Activated T-helper 17 cell treated with anti-CD3 and anti-CD28 coated beads, Interleukin-2, amount 50 U/mL, for 72 hours (primary cell): ENCODE measurements around the gene NFE2L2. TPM values are rescaled to one million over a fixed set of nuclear protein-coding genes. Genes with fewer than 3 reads are reported as not detected.

ENCODE experiments used
- ATAC-seq: fragments of 150-1000 bp; cut with Tn5 transposase; replicated peaks from 2 replicates; pipeline ENCODE4 v1.10.0; 2021; ENCODE audit warnings: mild to moderate bottlenecking, moderate library complexity
- H3K27ac Mint-ChIP-seq: one replicate; pipeline ENCODE4 v1.8.0; 2022; ENCODE audit warnings: mixed read lengths
- H3K27me3 Mint-ChIP-seq: one replicate; pipeline ENCODE4 v1.8.0; 2022; ENCODE audit warnings: mixed read lengths
- H3K36me3 Mint-ChIP-seq: one replicate; pipeline ENCODE4 v1.8.0; 2022; ENCODE audit warnings: low read depth, mild to moderate bottlenecking, mixed read lengths
- H3K4me1 Mint-ChIP-seq: one replicate; pipeline ENCODE4 v1.8.0; 2022; ENCODE audit warnings: mixed read lengths
- H3K4me3 Mint-ChIP-seq: one replicate; pipeline ENCODE4 v1.8.0; 2022; ENCODE audit warnings: mild to moderate bottlenecking, mixed read lengths
- H3K9me3 Mint-ChIP-seq: one replicate; pipeline ENCODE4 v1.8.0; 2022; ENCODE audit warnings: mixed read lengths
- total RNA-seq, 2 donors: library from RNA; stranded (reverse); gene quantifications; one replicate each; pipeline ENCODE4 v1.2.3, GENCODE V29; 2022

Gene NFE2L2
- total RNA-seq, 2 donors from 2014 or later, result 39.3 to 49.4 TPM

DNA sequence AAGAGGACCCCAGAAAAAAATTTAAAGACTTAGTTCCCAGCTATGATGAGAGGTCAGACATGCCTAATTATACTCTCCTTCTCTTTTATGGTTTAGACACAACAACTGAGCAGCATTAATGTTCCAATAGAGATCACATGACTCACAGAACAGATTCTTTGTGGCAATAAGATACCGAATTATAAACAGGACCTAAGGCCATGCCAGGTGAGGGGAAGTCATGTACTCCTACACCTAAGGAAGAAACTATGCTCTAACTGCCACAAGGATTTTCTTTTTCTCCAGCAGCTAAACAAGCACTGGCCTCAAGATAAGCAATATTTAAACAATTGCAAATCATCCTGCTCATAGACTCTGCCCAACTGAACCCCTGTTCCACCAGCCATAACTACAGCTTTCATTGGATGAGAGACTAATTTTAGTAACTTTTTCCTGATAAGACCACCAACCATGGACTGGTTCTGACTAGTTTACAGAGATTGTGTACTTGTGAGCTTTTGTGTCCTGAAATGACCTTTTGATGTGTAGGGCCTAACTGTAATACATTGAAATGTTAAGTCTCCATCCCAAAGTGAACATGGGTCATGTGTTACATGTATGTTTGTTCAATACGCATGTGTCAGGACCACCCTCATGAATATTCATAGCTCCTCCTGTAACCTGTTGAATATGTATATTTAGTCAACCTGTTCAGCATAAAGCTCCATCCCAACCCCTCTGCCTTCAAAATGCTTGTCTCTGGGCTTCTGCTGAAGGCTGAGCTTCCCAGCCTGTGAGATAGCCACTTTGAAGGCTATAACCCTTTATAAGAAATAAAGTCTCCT lies 21.6 kb upstream of the NFE2L2 start:
- H3K27me3 Mint-ChIP-seq, result no peaks in the 10 kb centered on the region
- H3K36me3 Mint-ChIP-seq, result no peaks in the 10 kb centered on the region
- H3K4me3 Mint-ChIP-seq, result no peak overlapping the region
- H3K27ac Mint-ChIP-seq, result no peak overlapping the region
- peaks cover 7% of the 10 kb centered on the region for H3K4me1 Mint-ChIP-seq
- ATAC-seq, result no peak
- H3K9me3 Mint-ChIP-seq, result no peaks in the 10 kb centered on the region

DNA sequence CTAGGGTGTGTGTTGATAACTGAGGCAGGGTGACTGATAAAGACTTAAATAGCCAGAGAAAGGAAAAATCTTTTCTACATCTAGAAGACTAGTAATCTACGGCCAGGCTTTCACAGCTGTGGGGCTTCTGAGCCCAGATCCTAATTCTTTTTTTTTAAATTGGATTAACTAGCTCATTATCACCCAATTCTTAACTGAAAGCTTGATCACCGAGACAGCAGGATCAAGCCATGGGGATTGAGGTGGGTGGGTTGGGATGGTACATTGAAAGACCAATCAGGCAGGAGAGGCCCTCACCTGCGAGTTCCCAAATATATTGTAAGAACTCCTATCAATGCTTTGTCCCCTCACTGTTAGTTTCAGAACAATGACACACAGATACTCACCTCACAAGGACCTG lies 20.0 kb upstream of the NFE2L2 start:
- no peaks in the 10 kb centered on the region for H3K27me3 Mint-ChIP-seq
- no peaks in the 10 kb centered on the region for H3K9me3 Mint-ChIP-seq
- H3K4me1 Mint-ChIP-seq, result no peaks in the 10 kb centered on the region
- H3K4me3 Mint-ChIP-seq, result no peak overlapping the region
- no peaks in the 10 kb centered on the region for H3K36me3 Mint-ChIP-seq
- H3K27ac Mint-ChIP-seq, result no peak overlapping the region
- no peak for ATAC-seq

DNA sequence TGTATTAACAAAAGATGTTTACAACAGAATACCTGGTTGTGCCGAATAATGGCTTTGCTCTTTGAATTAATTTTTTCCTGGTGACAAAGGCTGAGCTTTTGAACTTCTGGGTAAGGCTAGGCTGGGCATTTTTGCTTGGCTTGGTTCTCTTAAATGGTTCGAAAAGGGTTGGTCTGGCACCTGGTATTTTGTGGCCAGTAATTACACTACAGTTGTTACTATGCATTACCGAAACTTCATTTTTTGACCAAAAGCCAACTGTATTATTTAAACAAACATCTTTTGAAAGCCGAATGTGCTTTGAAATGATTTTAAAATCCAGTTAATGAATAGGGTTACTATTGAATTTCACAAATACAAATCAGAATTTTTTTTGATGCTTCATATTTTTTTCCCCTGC lies 19.4 kb upstream of the NFE2L2 start:
- H3K4me1 Mint-ChIP-seq, result no peaks in the 10 kb centered on the region
- H3K27ac Mint-ChIP-seq, result no peak overlapping the region
- H3K4me3 Mint-ChIP-seq, result no peak overlapping the region
- H3K27me3 Mint-ChIP-seq, result no peaks in the 10 kb centered on the region
- no peaks in the 10 kb centered on the region for H3K9me3 Mint-ChIP-seq
- no peak for ATAC-seq
- no peaks in the 10 kb centered on the region for H3K36me3 Mint-ChIP-seq

DNA sequence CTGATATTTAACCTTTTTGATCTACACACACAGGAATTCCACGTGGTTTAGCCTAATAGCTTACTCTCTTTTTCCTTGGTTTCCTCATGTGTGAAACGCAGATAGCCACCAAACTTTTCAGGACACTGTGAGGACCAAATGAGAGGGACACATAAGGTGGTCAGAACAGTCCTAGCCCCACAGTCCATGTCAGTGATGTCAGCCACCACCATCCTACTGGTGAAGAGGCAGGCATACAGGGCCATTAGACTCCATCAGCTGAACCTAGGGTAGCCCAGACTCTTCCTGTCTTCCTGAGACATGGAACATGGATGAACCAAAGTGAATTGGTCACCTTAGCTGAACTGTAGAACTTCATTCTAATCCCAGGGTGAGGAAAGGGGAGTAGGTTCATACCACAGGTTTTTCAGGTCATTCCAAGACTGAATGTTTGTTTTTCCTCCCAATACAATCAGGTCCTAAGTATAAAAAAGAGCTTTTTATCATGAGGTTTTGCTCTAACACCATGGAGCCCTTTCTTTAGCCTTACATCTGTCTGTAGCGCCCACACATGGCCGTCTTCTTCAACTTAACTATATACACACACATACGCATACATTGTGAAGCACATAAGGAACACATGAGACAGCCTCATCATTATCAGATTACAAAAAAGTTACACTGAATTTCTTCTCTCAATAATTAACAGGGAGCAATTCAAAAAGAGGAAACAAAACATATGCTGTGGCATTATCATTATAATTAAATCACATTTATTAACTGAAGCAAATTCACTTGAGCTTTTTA lies 18.5 kb upstream of the NFE2L2 start:
- no peak for ATAC-seq
- Mint-ChIP-seq H3K27me3 (no peaks in the 10 kb centered on the region), H3K4me1 (no peaks in the 10 kb centered on the region), H3K4me3 (no peak overlapping the region), H3K27ac (peak overlapping the region; percentile 11), H3K9me3 (no peaks in the 10 kb centered on the region), H3K36me3 (no peaks in the 10 kb centered on the region)

DNA sequence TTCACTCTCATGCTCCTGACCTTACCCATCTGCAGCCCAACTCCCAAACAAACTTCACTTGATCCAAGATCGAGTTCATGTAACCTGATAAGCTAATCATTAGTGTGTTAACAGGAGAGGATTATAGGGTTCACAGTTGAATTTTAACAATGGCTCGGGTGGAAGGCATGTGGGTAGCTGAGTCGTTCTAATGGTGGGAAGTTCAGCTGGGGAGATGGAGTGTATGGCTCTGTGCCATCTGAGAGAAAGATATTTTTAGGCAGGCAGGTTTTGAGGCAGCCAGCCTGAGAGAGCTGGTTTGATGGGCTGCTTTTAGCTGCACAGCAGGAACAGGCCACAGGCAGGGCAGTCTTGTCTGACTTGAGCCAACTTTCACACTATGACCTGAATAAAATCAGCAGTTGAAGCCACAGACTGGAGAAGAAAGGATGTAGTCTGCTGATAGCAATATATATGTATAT lies 17.7 kb upstream of the NFE2L2 start:
- H3K27ac Mint-ChIP-seq, result no peak overlapping the region
- H3K4me1 Mint-ChIP-seq, result no peaks in the 10 kb centered on the region
- H3K36me3 Mint-ChIP-seq, result no peaks in the 10 kb centered on the region
- no peak for ATAC-seq
- no peaks in the 10 kb centered on the region for H3K9me3 Mint-ChIP-seq
- H3K27me3 Mint-ChIP-seq, result no peaks in the 10 kb centered on the region
- H3K4me3 Mint-ChIP-seq, result no peak overlapping the region

DNA sequence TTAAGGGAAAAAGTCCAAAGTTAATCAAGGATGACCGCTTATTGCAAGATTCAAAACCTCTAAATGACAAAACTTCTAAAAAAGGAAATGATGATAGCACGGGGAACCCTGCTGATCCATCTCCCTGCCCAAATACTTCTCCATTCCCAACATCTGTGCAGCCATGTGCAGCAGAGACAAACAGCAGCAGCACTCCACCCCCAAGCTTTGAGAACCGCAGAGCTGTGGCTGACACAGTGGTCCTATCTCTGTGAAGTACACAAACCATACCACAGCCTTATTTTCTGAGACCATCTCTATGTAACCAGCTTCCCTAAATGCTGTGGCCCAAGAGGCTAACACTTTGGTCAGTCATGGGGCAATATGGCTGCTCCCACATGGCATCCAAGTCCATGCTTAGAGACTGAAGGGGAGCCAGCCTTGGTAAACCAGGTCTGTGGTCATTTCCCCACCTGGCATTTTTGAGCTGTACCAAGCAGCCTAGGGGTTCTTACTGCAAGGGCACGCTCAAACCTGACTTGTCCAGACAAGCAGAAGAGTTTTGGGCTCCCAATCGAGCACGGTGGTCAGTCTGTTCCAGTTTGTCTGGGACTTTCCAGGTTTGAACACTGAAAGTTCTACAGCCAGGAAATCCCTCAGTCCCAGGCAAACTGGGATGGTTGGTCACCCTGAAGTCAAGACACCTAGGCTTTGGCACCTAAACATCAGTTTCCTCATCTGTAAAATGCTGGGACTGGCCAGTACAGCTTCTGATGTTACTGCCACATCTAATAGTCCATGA lies 17.1 kb upstream of the NFE2L2 start:
- Mint-ChIP-seq H3K27ac (no peak overlapping the region), H3K27me3 (no peaks in the 10 kb centered on the region), H3K4me1 (no peaks in the 10 kb centered on the region), H3K4me3 (no peak overlapping the region), H3K36me3 (no peaks in the 10 kb centered on the region), H3K9me3 (no peaks in the 10 kb centered on the region)
- ATAC-seq, result no peak

DNA sequence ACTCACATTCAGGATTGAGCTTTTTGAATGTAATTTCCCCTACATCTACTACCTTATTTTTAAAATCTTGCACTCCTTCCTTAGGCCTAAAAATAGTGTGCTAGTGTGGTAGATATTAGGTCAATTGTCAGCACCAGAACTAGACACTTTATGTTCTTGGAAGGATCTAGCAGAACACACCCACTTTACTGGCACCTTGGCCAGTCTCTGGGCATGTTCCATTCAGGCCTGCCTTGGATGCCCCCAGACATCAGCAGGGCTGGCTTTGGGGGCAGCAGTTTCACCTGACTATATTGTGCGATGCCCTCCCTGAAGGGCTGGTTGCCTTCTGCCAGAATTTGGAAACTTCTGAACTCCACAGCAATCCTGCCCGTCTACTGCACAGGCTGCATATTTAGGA lies 15.3 kb upstream of the NFE2L2 start:
- no peak overlapping the region for H3K4me3 Mint-ChIP-seq
- H3K9me3 Mint-ChIP-seq, result no peaks in the 10 kb centered on the region
- no peaks in the 10 kb centered on the region for H3K4me1 Mint-ChIP-seq
- H3K27me3 Mint-ChIP-seq, result no peaks in the 10 kb centered on the region
- H3K27ac Mint-ChIP-seq, result no peak overlapping the region
- H3K36me3 Mint-ChIP-seq, result no peaks in the 10 kb centered on the region
- ATAC-seq, result no peak

DNA sequence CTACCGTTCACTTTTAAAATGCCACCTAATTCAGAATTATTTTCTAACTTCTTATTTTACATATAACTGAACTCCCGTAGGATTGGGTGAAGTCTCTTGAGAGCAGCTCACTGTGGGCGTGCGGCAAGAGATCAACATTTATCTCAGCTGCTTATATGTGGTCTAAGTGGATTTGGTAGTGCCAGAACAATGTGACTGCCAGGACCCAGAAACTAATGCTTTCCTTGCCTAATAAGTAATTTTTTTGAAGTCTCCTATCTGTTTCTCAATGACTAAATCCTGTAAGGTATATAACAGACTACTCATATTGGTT lies 11.2 kb upstream of the NFE2L2 start:
- no peak overlapping the region for H3K27ac Mint-ChIP-seq
- H3K36me3 Mint-ChIP-seq, result no peaks in the 10 kb centered on the region
- H3K27me3 Mint-ChIP-seq, result no peaks in the 10 kb centered on the region
- no peak overlapping the region for H3K4me3 Mint-ChIP-seq
- H3K9me3 Mint-ChIP-seq, result no peaks in the 10 kb centered on the region
- H3K4me1 Mint-ChIP-seq, result no peaks in the 10 kb centered on the region
- ATAC-seq, result no peak

DNA sequence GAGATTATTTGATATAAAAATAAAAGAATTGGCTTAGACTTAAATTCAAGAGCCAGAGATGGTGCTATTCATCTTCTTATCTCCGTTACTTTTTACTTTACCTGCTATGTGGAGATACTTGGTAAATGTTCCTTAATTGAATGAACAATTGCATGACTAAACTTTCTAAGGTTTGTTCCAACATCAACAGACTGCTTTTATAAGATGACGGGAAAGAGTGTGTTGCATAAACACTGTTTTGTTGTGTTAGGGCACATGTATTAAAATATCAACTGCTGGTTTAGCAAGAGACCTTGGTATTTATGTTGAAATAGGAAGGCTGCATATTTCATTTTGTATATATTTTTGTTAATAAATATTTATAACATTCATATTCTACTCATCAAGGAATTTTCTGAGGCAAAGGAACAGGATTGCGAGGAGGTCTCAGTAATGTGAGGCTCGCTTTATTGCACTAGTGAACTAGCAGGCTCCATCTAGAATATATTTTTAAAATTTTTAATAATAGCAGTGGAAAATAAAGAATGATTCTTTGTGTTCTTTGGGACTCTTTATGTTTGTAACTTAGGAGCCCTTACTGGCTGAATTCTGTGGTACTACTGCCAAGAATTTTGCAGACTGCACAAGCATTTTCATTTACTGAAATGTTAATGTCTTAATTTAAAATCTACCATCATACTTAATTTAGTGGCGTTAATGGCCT lies 10.7 kb upstream of the NFE2L2 start:
- Mint-ChIP-seq H3K36me3 (no peaks in the 10 kb centered on the region), H3K9me3 (no peaks in the 10 kb centered on the region), H3K27me3 (no peaks in the 10 kb centered on the region), H3K4me3 (no peak overlapping the region), H3K4me1 (no peaks in the 10 kb centered on the region), H3K27ac (no peak overlapping the region)
- ATAC-seq, result no peak

DNA sequence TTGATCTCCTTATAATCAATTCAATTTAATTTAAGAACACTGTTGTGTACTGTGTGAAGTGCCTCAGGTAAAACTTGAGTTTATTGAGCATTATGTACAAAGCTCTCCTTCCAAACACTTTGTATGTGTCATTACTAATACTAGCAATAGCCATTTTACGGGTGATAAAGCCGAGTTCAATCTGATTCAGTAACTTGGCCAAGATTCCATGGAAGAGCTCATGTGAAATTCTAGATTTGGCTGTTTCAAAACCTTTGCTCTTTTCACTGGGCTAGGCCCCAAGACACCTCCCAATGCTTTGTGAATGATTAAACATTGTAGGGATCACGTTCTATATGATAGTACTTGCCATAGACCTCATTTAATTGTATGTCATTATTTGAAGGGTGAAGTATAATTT lies 8.9 kb upstream of the NFE2L2 start:
- H3K4me3 Mint-ChIP-seq, result no peak overlapping the region
- no peaks in the 10 kb centered on the region for H3K4me1 Mint-ChIP-seq
- H3K36me3 Mint-ChIP-seq, result no peaks in the 10 kb centered on the region
- no peaks in the 10 kb centered on the region for H3K9me3 Mint-ChIP-seq
- no peak for ATAC-seq
- no peaks in the 10 kb centered on the region for H3K27me3 Mint-ChIP-seq
- H3K27ac Mint-ChIP-seq, result no peak overlapping the region

DNA sequence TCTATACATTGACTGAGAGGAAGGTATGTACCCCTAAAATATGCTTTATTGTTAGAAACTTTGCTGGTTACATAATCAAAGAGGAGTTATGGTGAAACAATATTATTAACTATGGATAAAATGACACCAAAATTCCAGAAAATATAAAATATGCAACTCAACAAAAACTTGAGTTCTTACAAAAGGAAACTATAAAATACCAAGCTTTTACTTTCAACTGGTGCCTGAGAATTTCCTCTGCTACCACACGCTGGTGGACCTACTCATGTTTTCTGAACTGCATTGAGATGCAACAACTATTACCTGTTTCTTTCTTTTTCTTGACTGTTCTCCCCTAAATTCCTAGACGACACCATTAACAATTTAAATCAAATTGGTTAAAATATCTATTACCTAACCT lies 8.2 kb upstream of the NFE2L2 start:
- no peak for ATAC-seq
- Mint-ChIP-seq H3K27me3 (no peaks in the 10 kb centered on the region), H3K4me3 (no peak overlapping the region), H3K9me3 (no peaks in the 10 kb centered on the region), H3K4me1 (no peaks in the 10 kb centered on the region), H3K36me3 (no peaks in the 10 kb centered on the region), H3K27ac (no peak overlapping the region)

DNA sequence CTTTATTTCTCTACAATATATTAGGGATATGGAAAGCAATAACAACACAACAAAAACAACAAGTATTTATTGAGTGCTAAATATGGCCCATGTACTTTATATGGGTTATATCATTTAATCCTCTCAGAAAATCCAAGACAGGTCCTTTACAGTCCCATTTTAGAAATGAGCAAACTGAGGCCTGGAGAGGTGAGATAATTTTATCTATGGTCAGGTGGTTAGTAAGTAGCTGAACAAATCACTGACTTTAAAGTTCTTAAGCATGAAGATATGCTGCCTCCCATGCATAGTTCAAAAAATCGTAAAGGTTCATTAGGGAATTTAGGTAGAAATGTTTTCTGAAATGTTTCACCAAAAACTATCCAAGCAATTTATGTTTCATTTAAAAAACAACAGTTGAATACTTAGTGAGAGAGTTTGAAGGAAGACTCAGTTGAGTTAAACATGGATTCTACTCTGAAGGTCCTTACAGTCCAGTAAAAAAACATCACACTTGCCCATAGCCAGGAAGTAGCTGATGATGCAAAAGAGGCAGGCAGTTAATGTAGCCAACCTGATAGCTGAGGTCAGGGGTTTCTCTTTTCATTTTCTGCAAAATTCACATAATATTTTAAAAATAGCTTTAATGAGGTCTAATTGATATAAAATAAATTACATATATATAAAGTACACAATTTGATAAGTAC lies 7.6 kb upstream of the NFE2L2 start:
- ATAC-seq, result no peak
- Mint-ChIP-seq H3K9me3 (no peaks in the 10 kb centered on the region), H3K27me3 (no peaks in the 10 kb centered on the region), H3K27ac (no peak overlapping the region), H3K4me3 (no peak overlapping the region), H3K4me1 (no peaks in the 10 kb centered on the region), H3K36me3 (no peaks in the 10 kb centered on the region)

DNA sequence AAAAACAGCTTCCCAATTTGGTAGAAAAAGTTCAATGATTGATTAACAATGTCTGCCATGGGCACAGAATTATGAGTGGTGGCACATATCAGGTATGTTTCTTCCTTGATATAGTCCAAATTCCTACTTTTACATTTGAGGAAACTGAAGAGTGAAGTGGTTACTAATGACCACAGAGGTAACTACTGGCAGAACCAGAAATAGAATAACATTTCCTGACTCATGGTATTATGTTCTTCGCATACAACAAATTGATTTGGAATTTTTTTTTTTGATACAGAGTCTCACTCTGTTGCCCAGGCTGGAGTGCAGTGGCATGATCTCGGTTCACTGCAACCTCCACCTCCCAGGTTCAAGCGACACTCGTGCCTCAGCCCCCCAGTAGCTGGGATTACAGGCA lies 6.0 kb upstream of the NFE2L2 start:
- Mint-ChIP-seq H3K27me3 (no peaks in the 10 kb centered on the region), H3K4me1 (peaks cover 13% of the 10 kb centered on the region), H3K27ac (no peak overlapping the region), H3K9me3 (no peaks in the 10 kb centered on the region), H3K36me3 (peaks cover 4% of the 10 kb centered on the region), H3K4me3 (no peak overlapping the region)
- ATAC-seq, result no peak

DNA sequence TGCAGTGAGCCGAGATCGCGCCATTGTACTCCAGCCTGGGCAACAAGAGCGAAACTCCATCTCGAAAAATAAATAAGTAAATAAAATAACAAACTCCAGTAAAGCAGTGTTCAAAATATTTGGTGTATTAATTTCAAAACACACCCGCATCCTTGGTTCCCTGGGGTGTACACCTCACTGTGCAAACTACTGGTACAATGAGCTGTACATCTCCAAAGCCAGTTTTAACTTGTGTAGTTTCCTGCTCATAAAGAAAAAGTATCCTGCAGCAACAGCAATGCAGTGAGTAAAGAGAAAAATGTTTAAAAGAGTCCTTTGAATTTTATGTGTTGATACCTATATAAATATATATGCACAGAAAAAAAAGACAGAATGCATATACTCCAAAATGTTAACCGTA lies 4.4 kb upstream of the NFE2L2 start:
- Mint-ChIP-seq H3K4me3 (no peak overlapping the region), H3K27ac (no peak overlapping the region), H3K9me3 (no peaks in the 10 kb centered on the region), H3K4me1 (peaks cover 13% of the 10 kb centered on the region), H3K36me3 (peaks cover 9% of the 10 kb centered on the region), H3K27me3 (no peaks in the 10 kb centered on the region)
- ATAC-seq, result no peak
